ENCODE measurements around the gene IFT81.

DNA sequence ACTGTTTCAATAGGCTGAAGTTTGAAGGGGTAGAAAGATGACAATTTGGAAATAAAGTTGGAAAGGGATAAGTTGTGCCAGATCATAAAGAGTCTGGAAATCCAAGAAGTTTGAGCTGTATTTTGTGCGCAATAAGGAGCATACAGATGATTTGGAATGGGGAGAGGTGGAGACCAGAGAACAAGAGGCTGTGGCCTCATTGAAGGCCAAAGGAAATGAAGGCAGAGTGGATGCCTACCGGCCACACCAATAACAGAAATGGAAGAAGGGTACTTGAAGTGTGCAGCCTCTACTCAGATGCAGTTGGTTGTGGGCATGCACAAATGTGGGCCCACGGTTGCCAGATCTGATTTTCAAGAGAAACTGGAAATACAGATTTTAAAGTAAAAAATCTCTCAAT, 2.4 kb downstream of the IFT81 start:
- TF ChIP-seq YY1 (IDR thresholded peaks at IDR 0.05; ENCODE audit: insufficient read depth, insufficient read length): no peak
- no peak for TF ChIP-seq SUZ12 (IDR thresholded peaks at IDR 0.05; ENCODE audit: extremely low read depth, insufficient read depth, insufficient read length)
- no peak for TF ChIP-seq ZNF274 (IDR thresholded peaks at IDR 0.05; ENCODE audit: low read depth, low read length)
